ENCODE measurements around the gene AGBL2. TPM values are rescaled to one million over a fixed set of nuclear protein-coding genes. Genes with fewer than 3 reads are reported as not detected.

Gene AGBL2
- total RNA-seq, 3 donors from 2014 or later, result 0.16 to 3.2 (median 2.3) TPM

DNA sequence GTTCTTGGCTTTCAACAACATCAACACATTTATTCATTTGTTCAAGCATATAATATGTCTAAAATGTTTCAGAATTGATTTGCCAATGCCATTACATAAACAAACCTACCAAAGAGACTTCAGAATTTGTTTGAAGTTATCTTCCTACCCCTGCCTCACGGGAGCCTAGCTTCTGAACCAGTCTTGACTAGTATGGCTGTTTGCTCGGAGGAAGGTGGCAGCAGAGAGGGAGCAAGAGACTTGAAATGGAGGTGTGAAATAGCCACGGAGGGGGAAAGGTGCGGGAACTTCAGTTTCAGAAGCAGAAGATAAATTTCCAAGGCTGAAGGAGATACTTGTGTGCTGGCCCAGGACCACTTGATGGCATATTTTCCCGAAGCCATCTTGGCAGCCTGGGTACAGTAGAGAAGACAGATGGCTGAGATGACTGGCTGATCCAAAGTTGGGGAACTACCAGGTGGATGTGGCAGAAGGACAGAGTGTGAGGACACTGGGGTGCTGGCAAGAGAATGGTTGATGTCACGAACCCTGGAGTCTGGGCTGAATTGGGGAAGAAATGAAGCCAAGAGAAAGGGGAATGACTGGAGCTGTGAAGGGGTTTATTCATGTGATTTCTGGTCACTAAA is 58.8 kb downstream of the AGBL2 start:
- Histone ChIP-seq H3K27me3 (no peaks in the 10 kb centered on the region), H3K9me3 (no peaks in the 10 kb centered on the region), H3K36me3 (no peaks in the 10 kb centered on the region), H3K4me1 (no peaks in the 10 kb centered on the region), H3K4me3 (no peak overlapping the region), H3K27ac (no peak overlapping the region)
- no peak for DNase-seq (ENCODE audit: low spot score in 2 of 2)
- intact Hi-C loops (cut with DNase I; ENCODE audit: low total_unique reads), result no loop called here
- TF ChIP-seq POLR2AphosphoS5 (IDR thresholded peaks at IDR 0.05), result no peak
- TF ChIP-seq, protein P1, sequence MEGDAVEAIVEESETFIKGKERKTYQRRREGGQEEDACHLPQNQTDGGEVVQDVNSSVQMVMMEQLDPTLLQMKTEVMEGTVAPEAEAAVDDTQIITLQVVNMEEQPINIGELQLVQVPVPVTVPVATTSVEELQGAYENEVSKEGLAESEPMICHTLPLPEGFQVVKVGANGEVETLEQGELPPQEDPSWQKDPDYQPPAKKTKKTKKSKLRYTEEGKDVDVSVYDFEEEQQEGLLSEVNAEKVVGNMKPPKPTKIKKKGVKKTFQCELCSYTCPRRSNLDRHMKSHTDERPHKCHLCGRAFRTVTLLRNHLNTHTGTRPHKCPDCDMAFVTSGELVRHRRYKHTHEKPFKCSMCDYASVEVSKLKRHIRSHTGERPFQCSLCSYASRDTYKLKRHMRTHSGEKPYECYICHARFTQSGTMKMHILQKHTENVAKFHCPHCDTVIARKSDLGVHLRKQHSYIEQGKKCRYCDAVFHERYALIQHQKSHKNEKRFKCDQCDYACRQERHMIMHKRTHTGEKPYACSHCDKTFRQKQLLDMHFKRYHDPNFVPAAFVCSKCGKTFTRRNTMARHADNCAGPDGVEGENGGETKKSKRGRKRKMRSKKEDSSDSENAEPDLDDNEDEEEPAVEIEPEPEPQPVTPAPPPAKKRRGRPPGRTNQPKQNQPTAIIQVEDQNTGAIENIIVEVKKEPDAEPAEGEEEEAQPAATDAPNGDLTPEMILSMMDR (IDR thresholded peaks at IDR 0.05), result no peak
- TF ChIP-seq POLR2A (IDR thresholded peaks at IDR 0.05), result no peak

GRCh38 chr11:47651818-47652469 is 63.2 kb downstream of the AGBL2 start:
- H3K27ac ChIP-seq, result no peak overlapping the region
- TF ChIP-seq POLR2AphosphoS5 (IDR thresholded peaks at IDR 0.05), result no peak
- TF ChIP-seq, protein P1 (IDR thresholded peaks at IDR 0.05), result no peak
- TF ChIP-seq POLR2A (IDR thresholded peaks at IDR 0.05), result no peak
- intact Hi-C loops (cut with DNase I; ENCODE audit: low total_unique reads), result no loop called here

GRCh38 chr11:47649276-47649675 is 65.9 kb downstream of the AGBL2 start:
- no peak overlapping the region for H3K27ac ChIP-seq
- intact Hi-C loops (cut with DNase I; ENCODE audit: low total_unique reads), result no loop called here
- H3K27me3 ChIP-seq, result no peaks in the 10 kb centered on the region
- no peak overlapping the region for H3K4me3 ChIP-seq
- no peaks in the 10 kb centered on the region for H3K4me1 ChIP-seq
- TF ChIP-seq POLR2AphosphoS5 (IDR thresholded peaks at IDR 0.05) (no peak), POLR2A (IDR thresholded peaks at IDR 0.05) (no peak)
- TF ChIP-seq, protein P1 (IDR thresholded peaks at IDR 0.05), result no peak
- DNase-seq (ENCODE audit: low spot score in 2 of 2), result no peak
- no peaks in the 10 kb centered on the region for H3K9me3 ChIP-seq
- H3K36me3 ChIP-seq, result no peaks in the 10 kb centered on the region

More at GRCh38 chr11:47651818-47652469, 63.2 kb downstream of the AGBL2 start:
- Histone ChIP-seq H3K27me3 (no peaks in the 10 kb centered on the region), H3K36me3 (no peaks in the 10 kb centered on the region), H3K4me1 (no peaks in the 10 kb centered on the region), H3K4me3 (no peak overlapping the region), H3K9me3 (no peaks in the 10 kb centered on the region)
- no peak for DNase-seq (ENCODE audit: low spot score in 2 of 2)

DNA sequence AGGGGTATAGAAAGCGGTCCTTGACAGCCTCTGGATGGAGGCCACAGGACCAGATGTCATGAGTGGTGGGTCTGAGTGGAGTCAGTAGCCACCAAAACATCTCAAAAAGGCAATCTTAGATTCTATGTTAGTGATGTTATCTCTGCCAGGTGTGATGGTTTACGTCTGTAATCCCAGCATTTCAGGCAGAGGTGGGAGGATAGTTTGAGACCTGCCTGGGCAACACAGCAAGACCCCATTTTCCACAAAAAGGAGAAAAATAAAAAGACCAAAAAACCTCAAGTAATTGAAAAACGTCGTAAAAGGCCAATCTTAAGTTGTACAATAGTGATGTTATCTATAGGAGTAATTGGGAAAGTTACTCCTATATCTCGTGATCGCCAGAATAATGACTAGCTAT is 69.2 kb downstream of the AGBL2 start:
- intact Hi-C loops (cut with DNase I; ENCODE audit: low total_unique reads), result no loop called here
- Histone ChIP-seq H3K9me3 (no peaks in the 10 kb centered on the region), H3K27ac (no peak overlapping the region), H3K4me3 (no peak overlapping the region), H3K4me1 (no peaks in the 10 kb centered on the region), H3K27me3 (no peaks in the 10 kb centered on the region), H3K36me3 (no peaks in the 10 kb centered on the region)
- no peak for DNase-seq (ENCODE audit: low spot score in 2 of 2)
- TF ChIP-seq POLR2AphosphoS5 (IDR thresholded peaks at IDR 0.05) (no peak), POLR2A (IDR thresholded peaks at IDR 0.05) (no peak)
- TF ChIP-seq, protein P1 (IDR thresholded peaks at IDR 0.05), result no peak

GRCh38 chr11:47645500-47645899 is 69.7 kb downstream of the AGBL2 start:
- intact Hi-C loops (cut with DNase I; ENCODE audit: low total_unique reads), result no loop called here
- H3K4me3 ChIP-seq, result no peak overlapping the region
- DNase-seq (ENCODE audit: low spot score in 2 of 2), result no peak
- no peaks in the 10 kb centered on the region for H3K27me3 ChIP-seq
- no peaks in the 10 kb centered on the region for H3K9me3 ChIP-seq
- H3K36me3 ChIP-seq, result no peaks in the 10 kb centered on the region
- no peaks in the 10 kb centered on the region for H3K4me1 ChIP-seq
- no peak for TF ChIP-seq POLR2AphosphoS5 (IDR thresholded peaks at IDR 0.05)
- TF ChIP-seq POLR2A (IDR thresholded peaks at IDR 0.05), result no peak
- TF ChIP-seq, protein P1 (IDR thresholded peaks at IDR 0.05), result no peak
- no peak overlapping the region for H3K27ac ChIP-seq
